Neutrophil (primary cell): Measurements from ENCODE around the gene ATP6V0C.

ENCODE experiments used
- H3K27ac ChIP-seq: fragments of 200-600 bp; sonication (generic); 2 replicates; pipeline ENCODE4 v1.5.1; 2016; ENCODE audit warnings: mild to moderate bottlenecking, moderate library complexity
- H3K27me3 ChIP-seq: fragments of 200-600 bp; sonication (generic); 2 replicates; pipeline ENCODE4 v1.6.0; 2016; ENCODE audit warnings: mild to moderate bottlenecking
- H3K36me3 ChIP-seq: fragments of 200-600 bp; sonication (generic); 2 replicates; pipeline ENCODE4 v1.5.1; 2017
- H3K4me1 ChIP-seq, 2 experiments: fragments of 200-600 bp in 1 of 2; sonication (generic) in 1 of 2; 1 replicate in 1 of 2; 2 replicates in 1 of 2; pipeline versions ENCODE4 v1.5.1 to v1.6.1; 2013 to 2016; ENCODE audit warnings: low read depth in 1 of 2, low read length in 1 of 2, mild to moderate bottlenecking in 1 of 2, moderate library complexity in 1 of 2; ENCODE audit not compliant: control insufficient read depth in 1 of 2, insufficient read depth in 1 of 2
- H3K4me3 ChIP-seq, 2 experiments: fragments of 200-600 bp in 1 of 2; sonication (generic) in 1 of 2; 1 replicate in 1 of 2; 2 replicates in 1 of 2; pipeline ENCODE4 v1.5.1; 2013 to 2016; ENCODE audit warnings: low read depth in 1 of 2, low read length in 1 of 2, mild to moderate bottlenecking in 1 of 2, moderate library complexity in 1 of 2
- H3K9me3 ChIP-seq: fragments of 200-600 bp; sonication (generic); 2 replicates; pipeline ENCODE4 v1.5.1; 2016
- CTCF ChIP-seq: fragments of 200-600 bp; sonication (generic); IDR thresholded peaks from 2 replicates; pipeline ENCODE4 v1.5.1; 2016; ENCODE audit warnings: antibody characterized with exemption

The ATP6V0C gene

DNA sequence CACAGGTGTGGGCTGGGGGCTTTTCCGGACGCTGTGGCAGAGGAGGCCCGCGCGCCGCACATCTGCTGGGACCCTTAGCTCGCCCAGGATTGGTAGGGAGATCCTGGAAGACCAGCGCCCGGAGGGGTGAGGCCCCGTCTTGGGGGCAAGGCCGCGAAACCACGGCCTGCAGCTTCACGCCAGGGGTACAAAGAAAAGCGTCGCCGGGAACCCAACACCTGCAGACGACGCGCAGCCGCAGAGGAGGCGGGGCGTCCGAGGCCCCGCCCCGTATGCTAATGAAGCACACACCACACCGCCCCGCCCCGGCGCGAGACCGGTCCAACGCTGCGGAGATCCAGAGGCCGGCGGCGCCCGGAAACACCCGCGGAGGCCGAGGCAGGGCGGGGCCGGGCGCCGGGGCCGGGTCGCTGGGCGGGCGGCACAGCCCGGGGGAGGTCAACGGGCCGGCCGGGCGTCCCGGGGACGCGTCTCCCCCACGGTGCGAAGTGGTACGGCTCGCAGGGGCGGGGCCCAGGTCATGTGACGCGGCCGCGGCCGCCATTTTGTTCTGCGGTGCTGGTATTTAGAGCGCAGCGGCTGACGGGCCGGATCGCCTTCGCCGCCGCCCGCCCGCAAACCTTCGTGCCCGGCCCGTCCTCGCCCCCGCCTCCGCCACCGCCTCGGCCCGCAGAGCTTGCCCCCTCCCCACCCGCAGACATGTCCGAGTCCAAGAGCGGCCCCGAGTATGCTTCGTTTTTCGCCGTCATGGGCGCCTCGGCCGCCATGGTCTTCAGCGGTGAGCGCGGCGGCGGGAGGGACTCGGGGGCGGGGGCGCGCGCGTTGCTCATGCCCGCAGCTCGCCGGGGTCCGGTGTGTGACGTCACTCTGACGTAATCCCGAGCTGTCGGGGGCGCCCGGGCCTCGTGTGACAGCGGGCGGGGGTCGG is at the start of gene ATP6V0C:
Gene ATP6V0C (plus strand): TSS at position 548 of the 928 bp plus-strand sequence. CDS start 152 bp downstream, at position 700.
- Histone ChIP-seq H3K27me3 (no peaks in the 10 kb centered on the region), H3K4me1 (peaks cover 65 to 67% of the 10 kb centered on the region in 2 experiments), H3K36me3 (no peaks in the 10 kb centered on the region), H3K27ac (peak within 1 kb of the TSS; percentile 100), H3K9me3 (no peaks in the 10 kb centered on the region), H3K4me3 (peak within 1 kb of the TSS; percentile 73 to 96)
- peak; percentile 31 for TF ChIP-seq CTCF

GRCh38 chr16:2464333-2464732 is 49.4 kb upstream of the ATP6V0C start:
- TF ChIP-seq CTCF = no peak
- Histone ChIP-seq H3K36me3 (no peaks in the 10 kb centered on the region), H3K27ac (no peak overlapping the region), H3K4me1 (peaks cover 15 to 27% of the 10 kb centered on the region in 2 experiments), H3K9me3 (no peaks in the 10 kb centered on the region), H3K4me3 (no peak overlapping the region), H3K27me3 (peaks cover 41% of the 10 kb centered on the region)

DNA sequence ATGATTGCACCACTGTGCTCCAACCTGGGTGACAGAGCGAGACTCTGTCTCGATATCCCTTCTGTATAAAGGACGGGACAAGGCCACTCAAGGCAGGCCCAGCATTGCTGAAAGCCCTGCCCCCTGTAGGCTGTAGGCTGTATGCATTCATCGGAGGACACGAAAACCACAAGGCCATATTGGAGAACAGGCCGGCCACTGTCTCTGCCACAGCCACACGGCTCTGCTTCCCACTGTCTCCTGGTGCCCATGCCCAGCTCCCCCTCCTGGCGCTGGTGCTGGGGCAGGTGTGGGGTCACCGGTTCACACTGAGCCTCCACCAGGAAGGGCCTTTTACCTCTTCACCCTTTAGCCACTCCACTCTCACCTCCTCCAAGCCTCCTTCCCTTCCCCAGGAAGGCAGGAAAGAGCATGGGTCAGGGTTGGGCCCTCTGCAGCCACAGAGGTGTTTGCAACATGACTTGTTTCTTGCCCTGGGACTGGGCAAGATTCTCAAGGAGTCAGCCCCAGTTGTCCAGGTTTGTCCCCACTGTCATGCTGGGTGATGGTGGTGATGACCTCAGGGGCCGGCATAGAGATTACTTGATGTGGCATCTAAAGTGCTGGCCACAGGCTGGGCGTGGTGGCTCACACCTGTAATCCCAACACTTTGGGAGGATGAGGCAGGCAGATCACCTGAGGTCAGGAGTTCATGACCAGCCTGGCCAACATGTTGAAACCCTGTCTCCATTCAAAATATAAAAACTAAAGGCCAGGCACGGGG is 47.9 kb upstream of the ATP6V0C start:
- Histone ChIP-seq H3K4me1 (peaks cover 4 to 14% of the 10 kb centered on the region in 2 experiments), H3K9me3 (no peaks in the 10 kb centered on the region), H3K36me3 (no peaks in the 10 kb centered on the region), H3K4me3 (no peak overlapping the region), H3K27ac (no peak overlapping the region), H3K27me3 (peaks cover 56% of the 10 kb centered on the region)
- no peak for TF ChIP-seq CTCF

DNA sequence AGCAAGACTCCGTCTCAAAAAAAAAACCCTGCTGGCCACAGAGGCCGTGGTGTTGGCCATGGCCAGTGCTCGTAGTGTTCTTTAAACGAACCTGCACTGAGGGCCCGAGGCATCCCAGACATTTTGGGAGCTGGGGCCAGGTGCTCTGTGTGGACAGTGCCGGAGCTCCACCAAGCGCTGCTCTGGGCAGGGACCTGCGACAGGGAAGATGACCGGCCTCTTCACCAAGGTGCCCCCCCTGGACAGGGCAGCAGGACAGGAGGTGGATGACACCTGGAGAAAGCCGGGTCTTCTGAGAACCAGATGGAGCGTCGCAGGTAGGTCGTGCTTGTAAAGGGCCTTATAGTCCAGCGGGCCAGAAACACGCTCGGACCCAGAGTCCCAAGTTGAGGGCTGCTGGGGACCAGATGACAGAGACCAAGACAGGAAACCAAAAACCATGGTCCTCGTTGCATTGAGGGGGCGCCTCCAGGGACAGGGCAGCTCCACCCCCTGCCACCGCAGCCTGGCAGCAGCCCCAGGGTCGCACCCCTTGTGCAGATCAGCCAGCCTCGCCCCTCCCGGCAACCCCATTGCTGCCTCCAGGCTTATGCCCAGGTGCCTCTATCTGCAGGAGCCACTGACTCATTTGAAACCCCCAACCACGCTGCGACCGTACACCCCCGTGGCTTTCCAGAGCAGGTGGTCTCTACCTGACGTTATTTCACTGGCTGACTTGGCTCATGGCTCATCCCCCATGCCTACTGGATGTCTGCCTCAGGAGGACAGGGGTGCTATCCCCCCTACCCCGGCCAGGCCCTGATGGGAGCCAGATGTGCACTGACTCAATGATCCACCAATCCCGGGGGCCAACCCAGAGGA is 46.9 kb upstream of the ATP6V0C start:
- Histone ChIP-seq H3K4me1 (peaks cover 4 to 23% of the 10 kb centered on the region in 2 experiments), H3K9me3 (no peaks in the 10 kb centered on the region), H3K27me3 (peaks cover 67% of the 10 kb centered on the region), H3K36me3 (no peaks in the 10 kb centered on the region), H3K4me3 (no peak overlapping the region), H3K27ac (no peak overlapping the region)
- TF ChIP-seq CTCF = no peak
